ENCODE data around the gene LYPLA2. TPM values are rescaled to one million over a fixed set of nuclear protein-coding genes. Genes with fewer than 3 reads are reported as not detected.
A peak's percentile ranks its signal among the peaks of the same experiment; 100 is the strongest.

Gene LYPLA2
- polyA plus RNA-seq, 1 of the 3 experiments (the other 2 are of a cell fraction) = 109 TPM

DNA sequence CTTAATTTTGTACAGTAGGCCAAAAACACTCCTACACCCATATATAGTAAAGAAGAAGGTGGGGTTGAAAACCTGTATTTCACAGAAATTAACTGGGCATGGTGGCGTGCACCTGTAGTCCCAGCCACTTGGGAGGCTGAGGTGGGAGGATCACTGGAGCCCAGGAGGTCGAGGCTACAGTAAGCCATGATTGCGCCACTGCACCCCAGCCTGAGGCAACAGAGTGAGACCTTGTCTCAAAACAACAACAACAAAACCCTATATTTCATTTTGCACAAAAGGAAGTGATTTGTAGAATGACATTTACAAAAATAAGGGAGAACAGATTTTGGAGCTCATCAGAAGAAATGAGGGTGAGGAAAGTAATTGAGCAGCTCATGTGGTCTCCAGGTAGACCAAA lies 2.2 kb upstream of the LYPLA2 start:
- no peaks in the 10 kb centered on the region for H3K27me3 ChIP-seq (ENCODE audit: insufficient read depth)
- DNase-seq = no peak
- H3K79me2 ChIP-seq (ENCODE audit: insufficient read depth) = peaks cover 54% of the 10 kb centered on the region
- H3K4me1 ChIP-seq (ENCODE audit: control insufficient read depth in 1 of 2, insufficient read depth in 2 of 2, low read depth in 1 of 2, low read length in 1 of 2) = peaks cover 6 to 21% of the 10 kb centered on the region in 2 experiments; a peak in 3 of 4 replicates
- TF ChIP-seq EZH2phosphoT487 (IDR thresholded peaks at IDR 0.05; ENCODE audit: borderline replicate concordance, low read depth) (no peak), MXI1 (IDR thresholded peaks at IDR 0.05; ENCODE audit: low read depth, low read length) (no peak), RCOR1 (IDR thresholded peaks at IDR 0.05; ENCODE audit: low read length) (no peak), FOSL2 (IDR thresholded peaks at IDR 0.05; ENCODE audit: borderline replicate concordance, low read depth) (no peak), NFIC (IDR thresholded peaks at IDR 0.05; ENCODE audit: borderline replicate concordance) (no peak)
- TF ChIP-seq, protein P1, sequence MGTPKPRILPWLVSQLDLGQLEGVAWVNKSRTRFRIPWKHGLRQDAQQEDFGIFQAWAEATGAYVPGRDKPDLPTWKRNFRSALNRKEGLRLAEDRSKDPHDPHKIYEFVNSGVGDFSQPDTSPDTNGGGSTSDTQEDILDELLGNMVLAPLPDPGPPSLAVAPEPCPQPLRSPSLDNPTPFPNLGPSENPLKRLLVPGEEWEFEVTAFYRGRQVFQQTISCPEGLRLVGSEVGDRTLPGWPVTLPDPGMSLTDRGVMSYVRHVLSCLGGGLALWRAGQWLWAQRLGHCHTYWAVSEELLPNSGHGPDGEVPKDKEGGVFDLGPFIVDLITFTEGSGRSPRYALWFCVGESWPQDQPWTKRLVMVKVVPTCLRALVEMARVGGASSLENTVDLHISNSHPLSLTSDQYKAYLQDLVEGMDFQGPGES (IDR thresholded peaks at IDR 0.05; ENCODE audit: low read depth, low read length) = no peak
- TF ChIP-seq, protein P2, sequence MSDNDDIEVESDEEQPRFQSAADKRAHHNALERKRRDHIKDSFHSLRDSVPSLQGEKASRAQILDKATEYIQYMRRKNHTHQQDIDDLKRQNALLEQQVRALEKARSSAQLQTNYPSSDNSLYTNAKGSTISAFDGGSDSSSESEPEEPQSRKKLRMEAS (IDR thresholded peaks at IDR 0.05; ENCODE audit: low read depth) = no peak
- H3K4me3 ChIP-seq (ENCODE audit: low read depth in 2 of 2, low read length in 1 of 2) = no peak overlapping the region
- no peak overlapping the region for H2AFZ ChIP-seq (ENCODE audit: low read depth)
- peaks cover 25% of the 10 kb centered on the region for H3F3A ChIP-seq (replicated peaks; ENCODE audit: insufficient read depth)
- no peaks in the 10 kb centered on the region for H3K9me3 ChIP-seq
- H4K20me1 ChIP-seq (ENCODE audit: insufficient read depth) = 0 out of 2 replicates have a peak, but pooled peaks cover 2% of the 10 kb centered on the region
- ChIA-PET CTCF (interaction anchor here (1.1 to 1.8 kb wide), 3 partner anchors 10 to 128 kb away, joined by 4 to 5 read pairs (median 4); partner anchors contain the start of gene FUCA1), POLR2A (interaction anchor here (2.2 kb wide), 1 partner anchor 10 kb away, joined by 8 read pairs; the partner anchor contains the start of gene PITHD1)
- WGBS (ENCODE audit: low lambda C conversion rate) = 94% methylated on average over 3 of the region's 3 CpGs
- peaks cover 35 to 52% of the 10 kb centered on the region in 2 experiments for H3K36me3 ChIP-seq (replicated peaks in 1 of 2; ENCODE audit: control insufficient read depth in 1 of 2, insufficient read depth in 2 of 2, low read length in 1 of 2)
- H3K9ac ChIP-seq = no peak overlapping the region
- peak overlapping the region in 1 of 2 experiments; percentile 91; a peak in 1 of 4 replicates for H3K27ac ChIP-seq (ENCODE audit: low read depth in 2 of 2, low read length in 1 of 2)
- H3K9me2 ChIP-seq = no peaks in the 10 kb centered on the region
- H3K4me2 ChIP-seq = no peak overlapping the region

DNA sequence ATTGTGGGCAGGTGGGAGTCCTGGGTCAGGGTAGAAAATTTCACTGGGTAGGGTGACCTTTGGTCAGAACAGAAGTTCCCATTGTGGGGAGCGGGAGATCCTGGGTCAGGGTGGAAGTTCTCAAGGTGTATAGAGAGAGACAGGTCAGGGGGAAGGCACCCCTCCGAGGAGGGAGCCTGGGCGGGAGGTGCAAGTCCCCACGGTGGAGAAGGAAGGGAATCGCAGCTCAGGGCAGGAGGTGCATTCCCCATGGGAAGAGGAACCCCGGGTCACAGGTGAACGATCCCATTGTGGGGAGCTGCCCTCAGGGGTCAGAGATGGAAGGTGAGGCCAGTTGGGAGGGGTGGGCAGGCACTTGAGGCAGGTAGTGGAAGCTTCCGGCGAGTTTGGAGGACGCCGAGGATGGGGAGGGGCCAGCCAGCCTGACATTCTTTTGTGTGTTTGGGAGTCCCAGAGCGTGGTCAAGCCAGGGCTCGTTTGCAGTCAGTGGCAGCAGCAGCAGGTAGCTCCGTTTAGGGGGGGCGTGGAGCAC lies 637 bp downstream of the LYPLA2 start:
- Histone ChIP-seq H3K27ac (ENCODE audit: low read depth in 2 of 2, low read length in 1 of 2) (peak overlapping the region; percentile 73 to 91), H3K36me3 (replicated peaks in 1 of 2; ENCODE audit: control insufficient read depth in 1 of 2, insufficient read depth in 2 of 2, low read length in 1 of 2) (peaks cover 34 to 44% of the 10 kb centered on the region in 2 experiments), H3K4me3 (ENCODE audit: low read depth in 2 of 2, low read length in 1 of 2) (peak overlapping the region; percentile 97 to 98), H3K4me1 (ENCODE audit: control insufficient read depth in 1 of 2, insufficient read depth in 2 of 2, low read depth in 1 of 2, low read length in 1 of 2) (peaks cover 6 to 21% of the 10 kb centered on the region in 2 experiments; a peak in 3 of 4 replicates), H3K9me2 (no peaks in the 10 kb centered on the region), H2AFZ (ENCODE audit: low read depth) (peak overlapping the region; percentile 63; the same call in 1 of the 2 replicates), H3K27me3 (ENCODE audit: insufficient read depth) (no peaks in the 10 kb centered on the region), H3K9ac (peak overlapping the region; percentile 86), H3K9me3 (no peaks in the 10 kb centered on the region), H3F3A (replicated peaks; ENCODE audit: insufficient read depth) (peaks cover 25% of the 10 kb centered on the region), H4K20me1 (ENCODE audit: insufficient read depth) (no peaks in the 10 kb centered on the region), H3K4me2 (peak overlapping the region; percentile 100), H3K79me2 (ENCODE audit: insufficient read depth) (peaks cover 37% of the 10 kb centered on the region)
- ChIA-PET CTCF (interaction anchor here (1.0 to 3.0 kb wide), 6 partner anchors 9 to 125 kb away, joined by 3 to 14 read pairs (median 6); partner anchors contain the start of genes GALE and PITHD1), POLR2A (interaction anchor here (0.9 to 2.3 kb wide), 6 partner anchors 10 to 48 kb away, joined by 3 to 17 read pairs (median 4); partner anchors contain the start of genes ELOA, GALE and PITHD1)
- TF ChIP-seq EP300 (IDR thresholded peaks at IDR 0.05; ENCODE audit: borderline replicate concordance in 1 of 2, low read depth in 1 of 2, low read length in 1 of 2) = no peak
- TF ChIP-seq YY1 (IDR thresholded peaks at IDR 0.05; ENCODE audit: low read depth) = no peak
- peak; percentile 47; the same call in 1 of the 2 replicates for TF ChIP-seq GABPA (IDR thresholded peaks at IDR 0.05; ENCODE audit: low read depth)
- no peak for TF ChIP-seq JUND (IDR thresholded peaks at IDR 0.05)
- 5% methylated on average over 12 of the region's 15 CpGs for WGBS (ENCODE audit: low lambda C conversion rate)
- DNase-seq = peak; percentile 70

All from SK-N-SH (cell line).